Fibroblast of the conjunctiva (primary cell): Measurements from ENCODE around the gene CTIF.
"Not testable (repeated sequence)": the region's sequence is repeated elsewhere in the genome, so short reads cannot be mapped to it uniquely, and the experiment has no call there.

ENCODE experiments used
- DNase-seq: peaks from one replicate; pipeline ENCODE4 v3.0.0-alpha.2; 2010; ENCODE audit warnings: low read depth

CTIF gene

DNA sequence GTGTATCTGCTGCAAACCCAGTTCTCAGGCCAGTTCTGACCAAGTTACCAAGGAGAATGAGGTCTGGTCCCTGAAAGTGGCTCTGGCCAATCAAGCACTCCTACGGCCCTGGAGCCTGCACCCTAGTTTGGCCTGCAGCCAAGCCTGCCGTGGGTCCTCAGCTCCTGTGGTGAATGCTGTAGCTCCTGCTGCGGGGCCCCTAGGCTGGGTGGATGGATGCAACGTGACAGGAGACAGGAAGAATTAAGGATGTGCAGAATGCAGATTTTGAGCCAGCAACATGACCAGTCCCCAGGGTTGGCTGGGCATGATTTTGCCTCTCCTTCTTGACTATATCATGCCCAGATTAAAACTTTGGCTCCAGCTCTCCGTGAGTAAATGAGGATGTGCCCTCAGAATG is 314.8 kb downstream of the CTIF start:
- DNase-seq, result no peak

DNA sequence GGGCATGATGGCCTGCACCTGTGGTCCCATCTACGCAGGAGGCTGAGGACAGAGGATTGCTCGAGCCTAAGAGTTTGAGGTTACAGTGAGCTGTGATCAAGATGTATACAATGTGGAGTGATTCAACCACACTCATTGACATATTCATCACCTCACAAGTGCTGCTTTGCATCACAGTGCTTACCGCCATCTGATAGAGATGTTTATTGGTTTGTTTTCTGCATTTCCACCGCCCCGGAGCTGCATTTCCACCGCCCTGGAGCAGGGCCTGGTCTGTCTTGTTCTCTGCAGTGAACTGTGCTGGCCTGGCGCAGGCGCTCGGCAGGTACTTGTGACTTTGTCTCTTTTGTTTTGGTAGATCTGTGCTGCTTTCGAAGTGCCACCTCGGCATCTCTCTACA is 315.9 kb downstream of the CTIF start:
- no peak for DNase-seq

DNA sequence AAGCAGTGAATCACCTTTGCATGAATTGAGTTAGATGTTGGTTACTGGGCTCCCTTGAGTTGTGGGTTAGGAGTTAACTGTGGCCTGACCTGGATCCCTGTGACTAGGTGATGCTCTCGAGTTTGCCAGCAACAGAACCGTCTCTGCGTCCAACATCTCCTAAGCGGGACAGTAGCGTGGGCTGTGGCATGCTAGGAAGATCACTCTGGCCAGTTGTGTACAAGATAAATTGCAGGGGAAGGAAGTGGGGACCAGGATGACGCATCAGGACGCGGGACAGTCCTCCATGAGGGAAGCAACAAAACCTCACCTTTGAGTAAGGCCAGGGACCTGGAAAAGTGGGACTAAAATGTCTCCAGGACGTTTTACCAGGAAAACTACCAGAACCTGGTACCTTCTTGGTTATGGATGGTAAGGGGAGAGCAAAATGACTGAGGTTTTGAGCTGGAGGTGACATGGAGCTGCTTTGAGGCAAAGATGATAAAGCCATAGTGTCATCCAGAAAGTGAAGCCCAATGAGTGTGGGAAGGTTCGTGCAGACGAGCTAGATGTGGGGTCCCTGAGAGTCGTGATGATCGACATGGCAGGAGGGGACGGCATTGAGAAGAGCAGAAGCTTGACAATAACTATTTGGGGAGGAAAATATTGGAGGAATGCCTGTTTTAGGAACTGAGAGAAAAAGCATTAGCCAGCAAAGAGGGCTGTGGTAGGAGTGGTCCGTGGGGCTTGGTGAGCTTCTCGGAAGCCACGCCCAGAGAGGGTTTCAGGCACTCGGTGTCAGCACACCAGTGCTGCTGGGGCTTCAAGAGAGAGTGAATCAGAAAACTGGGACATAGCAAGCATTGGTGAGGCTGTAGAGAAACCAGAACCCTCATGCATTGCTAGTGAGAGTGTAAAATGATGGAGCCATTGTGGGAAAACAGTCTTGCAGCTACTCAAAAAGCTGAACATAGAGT is 316.9 kb downstream of the CTIF start:
- DNase-seq, result no peak

DNA sequence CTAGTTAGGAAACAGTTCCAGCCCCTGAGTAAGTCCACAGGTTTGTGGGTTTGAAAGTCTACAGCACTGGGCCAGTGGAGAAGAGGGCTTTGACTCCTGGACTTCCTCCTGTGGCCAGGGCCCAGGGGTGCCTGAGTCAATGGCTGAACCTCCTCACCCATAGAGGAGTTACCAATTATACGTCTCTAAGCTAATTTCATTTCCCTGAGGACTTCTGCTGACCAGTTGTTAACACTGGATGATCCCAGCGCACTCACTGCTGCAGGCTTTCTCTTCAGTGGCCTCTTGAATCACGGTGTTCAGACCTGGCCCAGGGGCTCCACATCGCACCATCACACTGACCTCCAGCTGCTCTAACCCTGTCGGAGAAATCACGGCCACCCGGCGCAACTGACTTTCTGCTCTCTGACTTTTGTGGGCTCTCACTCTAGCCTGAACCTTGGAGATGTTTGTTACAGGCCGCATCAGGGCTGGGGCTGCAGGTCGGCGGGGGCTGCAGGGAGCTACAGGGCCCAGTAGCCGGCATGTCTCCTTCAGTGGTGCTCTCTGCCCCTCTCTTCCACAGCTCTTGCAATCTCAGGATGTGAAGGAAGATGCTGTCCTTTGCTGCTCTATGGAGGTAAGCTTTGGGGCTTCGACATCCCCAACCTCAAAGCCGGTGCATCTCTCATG is 318.3 kb downstream of the CTIF start:
- DNase-seq, result no peak

DNA sequence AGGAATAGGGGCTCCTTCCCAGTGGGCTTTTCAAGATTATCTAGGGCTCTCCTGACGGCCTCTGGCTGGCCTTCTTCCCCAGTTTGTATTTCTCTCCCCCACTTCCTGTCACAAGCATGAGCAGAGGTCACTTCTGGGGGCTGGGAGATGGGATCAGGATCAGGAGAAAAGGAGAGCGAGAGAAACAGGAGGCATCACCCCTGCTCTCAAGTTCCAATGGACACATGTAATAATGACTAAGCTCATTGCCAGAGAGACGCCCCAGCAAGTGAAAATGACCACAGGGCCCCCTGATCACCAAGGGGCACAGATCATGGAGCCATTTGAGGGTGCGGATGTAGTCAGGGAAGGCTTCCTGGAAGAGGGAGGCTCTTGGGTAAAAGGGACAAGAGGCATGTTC is 319.8 kb downstream of the CTIF start:
- no peak for DNase-seq

DNA sequence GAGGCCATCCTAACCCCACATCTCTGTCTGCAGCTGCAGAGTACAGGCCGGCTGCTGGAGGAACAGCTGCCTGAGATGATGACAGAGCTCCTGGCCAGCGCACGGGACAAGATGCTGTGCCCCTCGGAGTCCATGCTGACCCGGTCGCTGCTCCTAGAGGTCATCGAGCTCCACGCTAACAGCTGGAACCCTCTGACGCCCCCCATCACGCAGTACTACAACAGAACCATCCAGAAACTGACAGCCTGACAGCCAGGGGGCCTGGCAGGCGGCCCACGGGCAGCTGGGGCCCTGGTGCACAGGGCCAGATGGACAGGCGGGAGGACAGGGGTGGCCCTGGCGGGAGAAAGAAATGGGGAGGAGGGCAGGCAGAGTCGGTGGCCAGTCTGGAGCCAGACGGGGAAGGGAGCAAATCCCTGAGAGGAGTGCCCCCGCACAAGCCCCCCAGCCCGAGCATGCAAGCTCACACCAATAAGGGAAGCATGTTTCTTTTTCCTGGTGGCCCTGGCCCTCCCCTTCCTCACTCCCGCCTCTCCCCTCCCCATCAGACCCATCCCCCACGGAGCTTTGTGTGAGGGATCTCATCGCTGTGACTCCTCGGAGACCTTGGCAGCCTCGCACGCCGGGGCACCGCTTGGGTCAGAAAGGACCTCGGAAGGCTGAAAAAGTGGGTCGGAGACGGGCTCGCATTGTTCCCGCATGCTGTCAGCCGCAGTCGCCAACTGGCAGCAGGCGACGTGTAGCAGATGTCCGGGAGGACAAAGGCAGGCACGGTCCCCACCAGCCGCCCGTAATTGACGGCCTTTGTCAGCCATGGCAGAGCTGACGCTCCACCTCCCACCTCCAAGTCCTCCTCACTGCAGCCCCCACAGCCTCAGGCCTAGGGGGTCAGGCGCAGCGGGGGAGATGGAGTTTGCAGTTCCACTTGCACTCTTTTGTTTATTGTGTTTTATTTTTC is 320.8 kb downstream of the CTIF start:
- no peak for DNase-seq

DNA sequence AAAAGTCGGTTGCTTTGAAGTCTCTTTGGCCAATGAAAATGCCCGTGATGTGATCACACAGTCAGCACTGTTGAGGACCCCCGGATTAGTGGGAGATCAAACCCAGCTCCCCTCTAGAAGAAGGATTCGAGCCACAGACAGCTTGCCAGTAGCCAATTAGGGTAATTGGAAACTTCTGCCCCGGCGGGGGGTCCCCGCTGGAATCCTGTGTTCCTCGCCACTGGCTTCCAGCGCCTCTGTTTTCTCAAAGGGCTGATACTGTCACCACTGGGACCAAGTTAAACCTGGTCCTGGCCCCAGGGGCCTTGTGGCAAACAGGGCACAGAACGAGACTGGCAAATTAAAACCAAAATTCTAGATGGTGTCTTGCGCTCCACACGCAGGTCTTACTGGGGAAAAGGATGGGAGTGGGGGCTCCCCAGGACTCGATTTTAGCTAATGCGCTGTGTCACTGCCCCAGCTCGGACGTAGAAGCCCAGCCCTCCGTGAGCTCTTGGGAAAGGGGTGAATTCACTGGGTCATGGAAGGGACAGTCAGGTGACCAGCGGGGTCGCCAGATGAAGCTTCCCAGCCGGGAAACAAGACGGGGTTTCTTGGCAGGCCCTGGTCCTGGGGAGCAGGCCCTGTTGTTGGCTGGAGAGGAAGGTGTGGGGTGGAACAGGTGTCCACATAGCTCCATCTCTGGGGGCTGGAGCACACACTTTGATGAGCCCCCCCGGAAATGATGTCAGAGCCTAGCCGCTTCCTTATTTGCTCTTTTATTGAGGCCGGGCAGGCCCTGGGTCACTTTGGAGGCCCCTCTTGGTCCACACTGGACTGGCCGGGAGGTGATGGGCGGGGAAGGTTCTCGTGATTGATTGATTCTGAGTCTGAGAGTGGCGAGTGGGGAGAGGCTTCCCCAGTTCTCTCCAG is 321.7 kb downstream of the CTIF start:
- no peak for DNase-seq

DNA sequence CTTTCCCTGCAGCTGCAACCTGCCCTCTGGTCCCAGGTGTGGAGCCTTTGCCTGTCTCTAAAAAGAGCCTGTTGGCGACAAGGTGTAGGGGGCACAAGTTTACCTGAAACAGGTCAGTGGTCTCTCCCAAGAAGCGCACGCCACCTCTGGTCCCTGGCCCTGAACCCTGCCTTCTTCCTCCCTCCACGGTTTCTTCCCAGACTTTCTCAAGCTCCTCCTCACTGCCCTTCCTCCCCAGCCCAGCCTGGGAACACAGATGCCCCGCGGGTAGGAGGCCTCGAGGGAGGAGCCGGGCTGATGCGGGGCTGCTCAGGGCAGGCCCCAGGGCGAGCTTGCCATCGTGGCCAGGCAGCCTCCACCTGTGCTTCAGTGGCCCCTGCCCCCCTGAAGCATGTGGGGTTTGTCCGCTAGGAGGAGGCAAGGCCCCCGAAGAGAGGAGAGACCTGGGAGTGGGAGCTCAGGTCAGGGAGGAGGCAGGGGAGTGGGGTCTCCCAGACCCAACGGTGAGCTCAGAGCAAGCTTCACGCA is 322.4 kb downstream of the CTIF start:
- no peak for DNase-seq

DNA sequence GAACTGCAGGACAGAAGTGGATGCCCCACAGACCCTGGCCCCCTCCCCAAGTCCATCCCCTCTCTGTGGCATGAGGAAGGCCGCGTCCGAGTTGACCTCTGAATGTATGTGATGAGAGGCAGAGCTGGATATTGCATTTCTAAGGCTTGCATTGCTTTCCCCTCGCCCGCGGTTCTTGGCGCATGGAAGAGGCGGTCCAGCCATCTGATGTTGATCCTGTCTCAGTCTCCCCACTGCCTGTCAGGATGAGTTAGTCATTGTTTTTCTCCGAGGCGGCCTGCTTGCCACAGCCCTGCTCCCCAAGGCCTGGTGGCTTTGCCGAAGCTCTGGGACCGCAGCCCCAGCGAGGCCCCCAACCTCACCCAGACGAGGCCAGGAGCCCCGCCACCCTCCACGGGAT is 323.3 kb downstream of the CTIF start:
- no peak for DNase-seq

DNA sequence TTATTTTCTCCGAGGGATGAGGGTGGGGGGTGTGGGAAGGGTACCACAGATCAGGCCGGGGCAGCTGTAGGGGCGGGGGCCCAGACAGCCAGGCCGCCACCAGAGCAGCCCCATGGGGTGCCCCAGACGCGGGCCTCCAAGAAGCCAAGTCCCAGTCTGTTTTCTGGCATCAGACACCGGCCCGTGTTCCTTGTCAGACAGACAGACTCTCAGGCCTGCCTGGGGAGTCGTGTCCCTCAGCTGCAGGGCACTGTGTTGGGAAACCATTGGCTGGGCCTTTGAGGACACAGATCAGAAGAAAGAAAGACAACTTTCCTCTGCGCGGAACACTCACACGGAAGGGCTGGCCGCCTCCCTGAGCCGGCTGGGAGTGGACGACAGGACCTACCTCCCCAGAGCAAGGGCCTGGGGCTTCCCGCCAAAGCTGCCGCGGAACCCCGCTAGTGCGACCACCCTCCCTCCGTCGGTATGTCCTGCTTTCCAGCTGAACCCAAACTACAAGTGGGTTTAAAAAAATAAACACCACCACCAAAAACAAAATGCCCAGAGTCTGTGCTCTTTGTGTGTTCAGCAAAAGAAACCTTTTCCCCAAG is 323.9 kb downstream of the CTIF start:
- DNase-seq, result no peak

DNA sequence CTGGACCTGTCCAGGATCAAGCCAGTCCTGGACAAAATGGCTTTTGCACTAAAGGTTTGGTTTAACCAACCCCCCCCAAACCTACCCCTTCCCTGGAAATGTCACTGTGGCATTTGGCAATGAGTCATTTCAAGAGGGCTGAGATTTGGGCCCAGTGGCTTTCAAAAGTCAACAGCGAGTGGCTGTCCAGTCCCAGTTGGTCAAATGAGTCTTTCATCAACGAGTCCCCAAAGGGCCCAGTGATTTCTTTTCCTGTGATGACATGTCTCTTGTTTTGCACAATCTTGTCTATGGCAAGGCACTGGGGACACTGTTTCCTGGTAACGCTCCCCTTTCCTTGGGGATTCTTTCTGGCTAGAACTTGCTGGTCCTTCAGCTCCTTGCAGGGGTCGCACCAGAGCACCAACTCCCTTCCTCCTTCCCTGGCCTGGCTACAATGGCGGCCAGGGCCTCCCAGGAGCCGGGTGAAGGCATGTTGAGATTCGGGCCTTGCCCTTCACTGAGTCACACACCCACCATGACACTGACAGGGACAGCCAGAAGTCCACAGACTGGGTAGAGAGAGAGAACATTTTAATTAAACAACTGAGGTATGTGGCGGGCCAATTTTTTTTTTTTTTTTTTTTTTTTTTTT is 324.7 kb downstream of the CTIF start:
- DNase-seq, result no peak

DNA sequence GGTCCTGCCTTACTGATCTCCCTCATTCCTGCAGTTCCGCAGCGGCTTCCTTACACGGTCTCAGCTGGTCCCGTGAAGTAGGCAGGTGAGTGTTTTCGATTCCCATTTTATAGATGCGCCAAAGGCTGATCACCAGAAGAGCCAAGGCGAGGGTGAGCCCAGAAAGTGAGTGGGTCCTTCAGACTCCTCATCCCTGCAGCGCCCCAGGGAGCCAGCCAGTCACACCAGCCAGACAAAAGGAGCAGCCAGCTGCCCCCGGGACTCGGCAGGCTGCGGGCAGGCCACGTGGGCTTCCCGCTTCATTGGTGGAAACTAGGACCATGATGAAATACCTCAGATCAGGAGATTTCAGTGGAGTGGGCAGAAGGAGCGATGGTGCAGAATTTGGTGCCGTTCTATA is 326.0 kb downstream of the CTIF start:
- no peak for DNase-seq

DNA sequence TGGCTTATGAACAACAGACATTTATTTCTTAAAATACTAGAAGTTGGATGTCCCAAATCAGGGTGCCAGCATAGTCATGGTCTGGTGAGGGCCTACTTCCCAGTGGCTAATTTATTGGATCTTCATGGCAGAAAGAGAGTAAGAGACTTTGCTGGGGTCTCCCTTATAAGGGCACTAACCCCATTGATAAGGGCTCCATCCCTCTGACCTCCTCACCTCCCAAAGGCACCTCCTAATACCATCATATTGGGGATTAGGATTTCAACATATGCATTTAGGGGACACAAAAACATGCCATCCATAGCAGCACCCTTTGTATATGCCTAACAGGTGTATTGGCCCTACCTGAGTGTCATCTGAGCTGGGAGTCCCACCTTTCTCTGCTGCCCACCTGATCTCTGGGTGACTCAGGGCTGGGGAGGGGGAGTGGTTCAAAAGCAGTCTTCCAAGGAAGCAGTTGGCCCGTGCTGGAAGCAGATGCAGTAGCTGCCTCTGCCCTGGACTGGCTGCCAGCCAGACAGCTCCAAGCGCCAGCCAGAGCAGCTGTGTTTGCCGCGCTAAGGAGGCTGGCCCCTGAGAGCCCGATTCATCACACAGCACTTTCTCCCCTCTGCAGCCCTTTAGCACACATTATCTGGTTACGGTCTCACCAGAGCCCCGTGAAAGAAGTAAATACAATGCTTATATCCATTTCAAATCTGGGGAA is 327.4 kb downstream of the CTIF start:
- DNase-seq, result peak; percentile 40

DNA sequence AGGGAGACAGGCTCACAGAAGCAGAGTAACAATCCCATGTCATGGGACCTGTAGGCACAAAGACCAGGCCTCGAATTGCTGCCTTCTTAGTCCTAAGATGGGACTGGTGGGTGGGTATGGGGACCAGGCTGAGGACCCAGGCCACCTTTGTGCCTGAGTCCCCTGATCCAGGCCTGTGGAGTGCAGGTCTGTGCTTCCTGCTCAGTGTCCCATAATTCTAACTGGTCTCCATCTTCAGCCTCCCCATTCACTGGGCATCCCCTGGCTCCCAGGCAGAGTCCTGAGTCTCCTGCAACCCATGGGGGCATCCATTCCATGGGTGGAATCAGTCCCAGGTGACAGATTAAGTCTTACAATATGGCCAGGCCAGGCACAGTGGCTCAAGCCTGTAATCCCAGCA is 328.0 kb downstream of the CTIF start:
- no peak for DNase-seq

DNA sequence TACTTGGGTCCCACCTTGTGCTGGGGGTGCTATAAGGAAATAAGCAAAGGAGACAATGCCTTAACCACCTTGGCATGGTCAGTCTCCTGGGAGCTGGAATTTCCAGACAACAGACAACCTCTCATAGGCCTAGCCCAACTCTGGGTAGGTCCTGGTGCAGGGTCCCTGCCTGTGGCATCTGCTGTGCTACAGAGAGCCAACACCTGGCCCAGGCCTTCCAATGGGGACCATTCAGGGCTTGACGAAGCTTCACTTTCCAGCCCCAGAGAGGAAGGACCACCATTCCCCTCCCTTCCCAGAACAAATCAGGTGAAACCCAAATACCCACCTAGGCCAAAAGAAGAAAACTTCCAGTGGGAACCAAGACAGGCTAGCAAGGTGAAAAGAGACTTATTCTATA is 329.1 kb downstream of the CTIF start:
- no peak for DNase-seq

DNA sequence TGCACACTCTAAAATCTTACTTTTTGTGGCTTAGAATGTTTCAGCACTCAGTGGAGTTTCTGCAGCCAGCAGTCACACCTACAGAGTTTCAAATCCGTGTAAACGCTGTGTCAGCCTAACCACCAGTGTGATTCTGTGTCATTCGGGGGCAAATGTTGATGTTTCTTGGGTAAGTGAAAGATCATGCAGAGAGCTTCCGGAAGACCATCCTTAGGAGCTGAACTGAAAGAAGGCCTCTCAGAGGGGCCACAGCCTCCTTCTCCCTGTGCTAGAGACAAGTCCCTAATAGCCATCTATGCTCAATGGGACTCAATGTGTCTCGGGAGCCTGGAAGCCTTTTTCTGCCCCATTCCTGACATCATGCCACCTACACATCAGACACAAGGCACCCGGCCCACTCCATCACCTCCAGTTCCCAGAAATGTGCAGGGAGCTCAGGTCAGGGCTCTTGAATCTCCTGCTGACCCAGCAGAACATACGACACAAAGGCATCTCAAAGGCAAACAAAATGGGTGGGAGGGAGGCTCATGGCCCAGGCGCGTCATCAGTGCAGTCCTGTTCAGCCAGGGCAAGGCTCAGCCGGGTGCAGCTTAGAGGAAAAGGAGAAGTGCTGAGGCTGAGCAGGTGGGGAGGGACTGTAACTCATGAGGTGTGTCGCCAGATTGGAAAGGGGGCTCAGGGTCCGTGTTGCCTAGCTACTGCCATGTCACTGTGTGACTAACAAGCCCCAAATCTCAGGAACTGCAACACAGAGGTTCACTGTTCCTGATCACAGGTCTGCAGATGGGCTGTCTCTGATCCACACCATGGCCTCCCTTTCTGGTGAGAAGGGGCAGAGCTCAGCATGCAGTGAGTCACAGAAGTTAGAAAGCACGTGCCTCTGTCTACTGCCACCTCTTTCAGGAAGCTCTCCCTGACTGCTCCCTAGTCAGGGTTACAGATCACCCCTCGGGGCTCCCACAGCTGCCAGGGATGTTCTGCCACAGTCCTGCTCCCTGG is 329.9 kb downstream of the CTIF start:
- no peak for DNase-seq

DNA sequence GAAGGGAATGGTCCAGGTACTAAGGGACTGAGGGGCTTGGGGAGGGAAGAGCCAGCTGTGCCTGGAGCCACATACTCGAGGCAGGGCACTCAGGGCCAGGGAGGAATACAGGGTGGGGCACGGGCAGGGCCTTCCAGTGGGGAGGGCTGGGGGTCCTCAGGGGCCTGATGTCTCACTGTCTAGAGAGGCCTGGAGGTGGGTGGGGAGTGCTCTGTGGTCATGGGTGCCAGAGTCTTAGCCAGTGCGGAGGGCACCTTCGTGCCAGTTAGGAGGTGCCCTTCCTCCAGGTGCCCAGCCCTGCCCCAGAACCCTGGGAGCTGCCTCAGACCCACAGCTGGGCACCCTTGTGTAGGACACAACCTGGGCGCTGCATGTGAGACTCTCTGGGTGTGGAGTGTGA is 330.8 kb downstream of the CTIF start:
- no peak for DNase-seq

DNA sequence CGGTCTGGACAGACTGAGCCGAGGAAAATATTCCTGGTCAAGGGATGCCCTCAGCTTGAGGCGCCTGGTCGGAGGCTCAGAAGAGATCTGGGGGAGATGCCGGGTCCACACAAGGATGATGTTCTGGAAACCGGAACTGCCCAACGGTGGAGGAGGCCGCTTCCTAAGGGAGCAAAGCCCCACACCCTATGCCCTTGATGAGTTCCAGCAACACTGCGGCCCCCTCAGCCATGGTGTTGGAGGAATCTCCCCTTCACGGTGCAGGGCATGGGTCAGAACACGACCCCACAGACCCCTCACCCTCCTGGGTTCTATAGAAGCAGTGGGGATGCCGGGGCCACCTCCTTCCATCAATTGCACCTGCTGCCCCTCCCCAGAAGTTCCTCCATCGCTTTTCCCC is 332.1 kb downstream of the CTIF start:
- not testable (repeated sequence) for DNase-seq
